ENCODE measurements around the gene COL4A1.

GRCh38 chr13:110124201-110124940, 182.6 kb downstream of the COL4A1 start:
- TF ChIP-seq, protein P1, sequence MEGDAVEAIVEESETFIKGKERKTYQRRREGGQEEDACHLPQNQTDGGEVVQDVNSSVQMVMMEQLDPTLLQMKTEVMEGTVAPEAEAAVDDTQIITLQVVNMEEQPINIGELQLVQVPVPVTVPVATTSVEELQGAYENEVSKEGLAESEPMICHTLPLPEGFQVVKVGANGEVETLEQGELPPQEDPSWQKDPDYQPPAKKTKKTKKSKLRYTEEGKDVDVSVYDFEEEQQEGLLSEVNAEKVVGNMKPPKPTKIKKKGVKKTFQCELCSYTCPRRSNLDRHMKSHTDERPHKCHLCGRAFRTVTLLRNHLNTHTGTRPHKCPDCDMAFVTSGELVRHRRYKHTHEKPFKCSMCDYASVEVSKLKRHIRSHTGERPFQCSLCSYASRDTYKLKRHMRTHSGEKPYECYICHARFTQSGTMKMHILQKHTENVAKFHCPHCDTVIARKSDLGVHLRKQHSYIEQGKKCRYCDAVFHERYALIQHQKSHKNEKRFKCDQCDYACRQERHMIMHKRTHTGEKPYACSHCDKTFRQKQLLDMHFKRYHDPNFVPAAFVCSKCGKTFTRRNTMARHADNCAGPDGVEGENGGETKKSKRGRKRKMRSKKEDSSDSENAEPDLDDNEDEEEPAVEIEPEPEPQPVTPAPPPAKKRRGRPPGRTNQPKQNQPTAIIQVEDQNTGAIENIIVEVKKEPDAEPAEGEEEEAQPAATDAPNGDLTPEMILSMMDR (IDR thresholded peaks at IDR 0.05; ENCODE audit: low read length): no peak
- TF ChIP-seq EZH2phosphoT487 (IDR thresholded peaks at IDR 0.05; ENCODE audit: low read length) (no peak), EZH2 (optimal IDR thresholded peaks at IDR 0.05; ENCODE audit: low read depth, low read length) (no peak)

Data from MM.1S (cell line).